ENCODE data around the gene MEIS1. TPM values are rescaled to one million over a fixed set of nuclear protein-coding genes. Genes with fewer than 3 reads are reported as not detected.

The MEIS1 gene
- total and polyA plus RNA-seq, 2 of the 8 experiments (the other 6 are each of a cell fraction or from before 2014, with no cell fraction given): 0.17 to 1.2 TPM

- Histone ChIP-seq H4K20me1 (replicated peaks in 1 of 2; ENCODE audit: control insufficient read depth in 1 of 2, insufficient read depth in 2 of 2, low read length in 2 of 2) (no peaks in the 10 kb centered on the region), H3K4me1 (replicated peaks in 1 of 4; ENCODE audit: control insufficient read depth in 3 of 4, insufficient read depth in 4 of 4, low read length in 3 of 4) (no peaks in the 10 kb centered on the region), H2BK5ac (ENCODE audit: low read depth, low read length) (no peak overlapping the region), H3K23me2 (ENCODE audit: low read depth, low read length) (no peaks in the 10 kb centered on the region; the same call in 1 of the 2 replicates), H3K18ac (ENCODE audit: extremely low read depth, low read length) (no peak overlapping the region), H4K5ac (ENCODE audit: insufficient read length, low read depth, low read length) (no peak overlapping the region), H3K4me2 (ENCODE audit: insufficient read depth in 1 of 2, low read depth in 2 of 2, low read length in 2 of 2) (no peak overlapping the region), H3K36me3 (ENCODE audit: control insufficient read depth in 2 of 4, insufficient read depth in 4 of 4, low read length in 3 of 4) (no peaks in the 10 kb centered on the region), H2AFZ (ENCODE audit: low read length) (no peak overlapping the region), H3K9ac (replicated peaks in 1 of 4; ENCODE audit: extremely low read depth in 1 of 4, low read depth in 3 of 4, low read length in 3 of 4) (no peak overlapping the region), H3K9me3 (ENCODE audit: insufficient read depth in 2 of 2, low read depth in 1 of 2, low read length in 1 of 2) (no peaks in the 10 kb centered on the region), H2BK12ac (ENCODE audit: low read depth, low read length) (no peak overlapping the region), H2BK15ac (ENCODE audit: low read length) (no peak overlapping the region), H4K8ac (ENCODE audit: extremely low read depth, insufficient read depth, low read length) (no peak overlapping the region), H2BK120ac (replicated peaks; ENCODE audit: low read depth, low read length) (no peak overlapping the region), H3K14ac (ENCODE audit: insufficient read length) (no peak overlapping the region), H4K91ac (replicated peaks; ENCODE audit: insufficient read length, low read length) (no peak overlapping the region), H3K56ac (replicated peaks; ENCODE audit: insufficient read length, low read depth, low read length) (no peak overlapping the region), H3K23ac (ENCODE audit: insufficient read length) (no peak overlapping the region), H3K27me3 (replicated peaks in 1 of 4; ENCODE audit: control insufficient read depth in 3 of 4, extremely low read depth in 1 of 4, insufficient read depth in 3 of 4, low read length in 3 of 4) (no peaks in the 10 kb centered on the region), H3K4ac (replicated peaks; ENCODE audit: insufficient read length, low read depth, low read length) (no peak overlapping the region), H3K79me1 (ENCODE audit: low read depth, low read length) (no peaks in the 10 kb centered on the region), H2AK5ac (ENCODE audit: low read depth, low read length) (no peak overlapping the region), H3K4me3 (ENCODE audit: extremely low read depth in 1 of 4, insufficient read depth in 2 of 4, low read depth in 3 of 4, low read length in 4 of 4) (no peak overlapping the region), H3K79me2 (ENCODE audit: control insufficient read depth in 1 of 2, insufficient read depth in 2 of 2, low read length in 2 of 2) (no peaks in the 10 kb centered on the region), H2BK20ac (ENCODE audit: low read length) (no peak overlapping the region), H3K27ac (ENCODE audit: low read depth, low read length) (no peak overlapping the region)
- DNase-seq (ENCODE audit: low read depth in 1 of 2, low spot score in 2 of 2): no peak
- ChIA-PET CTCF (ENCODE audit: partially characterized antibody) (interaction anchor here (0.7 to 1.4 kb wide), 2 partner anchors 16 to 109 kb away, joined by 3 read pairs; no protein-coding TSS in a partner anchor), POLR2A (ENCODE audit: partially characterized antibody) (no interaction called here)
- no peak for FAIRE-seq
- TF ChIP-seq POLR2A (IDR thresholded peaks at IDR 0.05; ENCODE audit: control extremely low read depth in 1 of 2, low read depth in 2 of 2, low read length in 2 of 2) (no peak), JUND (IDR thresholded peaks at IDR 0.05; ENCODE audit: low read length) (no peak), POU5F1 (IDR thresholded peaks at IDR 0.05; ENCODE audit: low read depth, low read length) (no peak), SP1 (IDR thresholded peaks at IDR 0.05; ENCODE audit: low read depth, low read length) (no peak), BRCA1 (IDR thresholded peaks at IDR 0.05; ENCODE audit: low read depth, low read length) (no peak), RAD21 (IDR thresholded peaks at IDR 0.05 in 1 of 2, conservative IDR thresholded peaks at IDR 0.05 in 1 of 2; ENCODE audit: low read depth in 2 of 2, low read length in 2 of 2) (no peak), SP4 (IDR thresholded peaks at IDR 0.05; ENCODE audit: low read length) (no peak), RXRA (IDR thresholded peaks at IDR 0.05; ENCODE audit: insufficient read depth, low read depth, low read length) (no peak), EZH2 (IDR thresholded peaks at IDR 0.05; ENCODE audit: low read depth, low read length, severe bottlenecking) (no peak), CREB1 (IDR thresholded peaks at IDR 0.05) (no peak), KDM1A (IDR thresholded peaks at IDR 0.05; ENCODE audit: borderline replicate concordance, low read length) (no peak), RNF2 (IDR thresholded peaks at IDR 0.05; ENCODE audit: borderline replicate concordance, low read depth, low read length, missing control alignments, poor library complexity, severe bottlenecking) (no peak), YY1 (IDR thresholded peaks at IDR 0.05; ENCODE audit: low read depth, low read length) (no peak), GTF2F1 (IDR thresholded peaks at IDR 0.05; ENCODE audit: borderline replicate concordance, low read depth, low read length) (no peak)
- WGBS, 2 experiments (ENCODE audit: extremely low coverage in 1 of 2, insufficient coverage in 1 of 2, insufficient read length in 1 of 2, insufficient replicate concordance in 2 of 2, low coverage in 1 of 2, low lambda C conversion rate in 2 of 2, missing lambda C conversion rate in 1 of 2): 92% methylated on average over 3 of the region's 3 CpGs; no CpG with 5 or more reads in 1 of the 2 experiments
These were observed 26.2 kb downstream of the MEIS1 start for GRCh38 chr2:66461001-66461663.

Measured in H1 (cell line).